DND-41 (cell line): ENCODE data around the gene ARHGAP32.

Experiments used
- ATAC-seq: fragments of 200-7000 bp; cut with Tn5 transposase; 3 replicates; pipeline ENCODE4 v1.9.1; 2021; ENCODE audit warnings: low read depth; ENCODE audit not compliant: insufficient read depth
- DNase-seq: peaks from one replicate; pipeline ENCODE4 v3.0.0-alpha.2; 2020
- H2AFZ ChIP-seq: 2 replicates; pipeline ENCODE4 v1.6.0; 2012; ENCODE audit warnings: low read depth, low read length
- H3K27ac ChIP-seq: 2 replicates; pipeline ENCODE4 v1.5.1; 2012; ENCODE audit warnings: low read length, inconsistent platforms
- H3K27me3 ChIP-seq: fragments of 200-600 bp; sonication (generic); 2 replicates; pipeline ENCODE4 v1.6.0; 2012; ENCODE audit warnings: low read length, mild to moderate bottlenecking, inconsistent platforms; ENCODE audit not compliant: insufficient read depth, poor library complexity
- H3K36me3 ChIP-seq: 2 replicates; pipeline ENCODE4 v1.5.1; 2012; ENCODE audit warnings: low read length, inconsistent platforms; ENCODE audit not compliant: insufficient read depth
- H3K4me1 ChIP-seq: 2 replicates; pipeline ENCODE4 v1.5.1; 2012; ENCODE audit warnings: mild to moderate bottlenecking, low read length; ENCODE audit not compliant: insufficient read depth
- H3K4me2 ChIP-seq: 2 replicates; pipeline ENCODE4 v1.6.0; 2012; ENCODE audit warnings: mild to moderate bottlenecking, moderate library complexity, low read length, inconsistent platforms; ENCODE audit not compliant: insufficient read depth
- H3K4me3 ChIP-seq, 2 experiments: fragments of 200-600 bp in 1 of 2; shearing (Covaris generic) in 1 of 2; 2 replicates each; pipeline ENCODE4 v1.5.1; 2012 to 2016; ENCODE audit warnings: inconsistent platforms in 2 of 2, low read length in 2 of 2, mild to moderate bottlenecking in 2 of 2, low read depth in 1 of 2, moderate library complexity in 1 of 2
- H3K79me2 ChIP-seq: 2 replicates; pipeline ENCODE4 v1.6.0; 2012; ENCODE audit warnings: low read length, inconsistent platforms; ENCODE audit not compliant: insufficient read depth
- H3K9ac ChIP-seq: 2 replicates; pipeline ENCODE4 v1.6.0; 2012; ENCODE audit warnings: low read depth, mild to moderate bottlenecking, inconsistent platforms, low read length, moderate library complexity
- H3K9me3 ChIP-seq: 2 replicates; pipeline ENCODE4 v1.5.1; 2012; ENCODE audit warnings: low read length, moderate library complexity, mild to moderate bottlenecking, inconsistent platforms; ENCODE audit not compliant: insufficient read depth, severe bottlenecking
- H4K20me1 ChIP-seq: 2 replicates; pipeline ENCODE4 v1.6.0; 2012; ENCODE audit warnings: low read length; ENCODE audit not compliant: insufficient read depth
- EZH2 ChIP-seq: IDR thresholded peaks from 3 replicates; pipeline ENCODE4 v1.6.1; 2012; ENCODE audit warnings: borderline replicate concordance, low read depth, mild to moderate bottlenecking, moderate library complexity, low read length, inconsistent platforms; ENCODE audit not compliant: severe bottlenecking
- TF ChIP-seq, protein P1 (sequence below): IDR thresholded peaks from 2 replicates; pipeline ENCODE4 v1.5.1; 2012; ENCODE audit warnings: borderline replicate concordance, low read length, moderate library complexity, mild to moderate bottlenecking; ENCODE audit not compliant: poor library complexity, severe bottlenecking; ENCODE audit errors: extremely low read depth

The ARHGAP32 gene

DNA sequence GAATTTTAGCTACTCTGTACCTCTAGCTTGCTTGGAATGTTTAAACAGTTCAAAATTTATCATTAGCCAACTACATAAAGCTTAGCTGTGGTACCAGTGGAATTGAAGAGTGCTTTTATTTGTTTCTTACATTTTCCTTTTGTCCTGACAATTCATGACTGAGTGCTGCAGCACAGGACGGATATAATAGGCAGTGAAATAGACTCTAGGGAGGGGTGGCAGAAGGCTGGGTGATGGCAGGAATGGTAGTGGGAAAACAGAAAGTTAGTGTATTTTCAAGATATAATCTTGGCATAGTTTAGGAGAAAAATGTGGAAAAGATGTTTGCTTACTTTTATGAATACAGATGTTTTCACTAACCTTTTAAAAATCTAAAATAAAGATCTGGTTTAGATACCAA lies 31.1 kb upstream of the ARHGAP32 start:
- no peak overlapping the region for H3K4me3 ChIP-seq
- H3K4me1 ChIP-seq = no peaks in the 10 kb centered on the region
- H3K4me2 ChIP-seq = no peak overlapping the region
- H4K20me1 ChIP-seq = no peaks in the 10 kb centered on the region
- no peak overlapping the region for H3K9ac ChIP-seq
- H3K9me3 ChIP-seq = no peaks in the 10 kb centered on the region
- no peak for TF ChIP-seq EZH2
- TF ChIP-seq, protein P1, sequence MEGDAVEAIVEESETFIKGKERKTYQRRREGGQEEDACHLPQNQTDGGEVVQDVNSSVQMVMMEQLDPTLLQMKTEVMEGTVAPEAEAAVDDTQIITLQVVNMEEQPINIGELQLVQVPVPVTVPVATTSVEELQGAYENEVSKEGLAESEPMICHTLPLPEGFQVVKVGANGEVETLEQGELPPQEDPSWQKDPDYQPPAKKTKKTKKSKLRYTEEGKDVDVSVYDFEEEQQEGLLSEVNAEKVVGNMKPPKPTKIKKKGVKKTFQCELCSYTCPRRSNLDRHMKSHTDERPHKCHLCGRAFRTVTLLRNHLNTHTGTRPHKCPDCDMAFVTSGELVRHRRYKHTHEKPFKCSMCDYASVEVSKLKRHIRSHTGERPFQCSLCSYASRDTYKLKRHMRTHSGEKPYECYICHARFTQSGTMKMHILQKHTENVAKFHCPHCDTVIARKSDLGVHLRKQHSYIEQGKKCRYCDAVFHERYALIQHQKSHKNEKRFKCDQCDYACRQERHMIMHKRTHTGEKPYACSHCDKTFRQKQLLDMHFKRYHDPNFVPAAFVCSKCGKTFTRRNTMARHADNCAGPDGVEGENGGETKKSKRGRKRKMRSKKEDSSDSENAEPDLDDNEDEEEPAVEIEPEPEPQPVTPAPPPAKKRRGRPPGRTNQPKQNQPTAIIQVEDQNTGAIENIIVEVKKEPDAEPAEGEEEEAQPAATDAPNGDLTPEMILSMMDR = no peak
- DNase-seq (no peak), ATAC-seq (no peak)
- no peak overlapping the region for H3K27ac ChIP-seq
- peaks cover 34% of the 10 kb centered on the region for H3K27me3 ChIP-seq
- H3K36me3 ChIP-seq = no peaks in the 10 kb centered on the region
- no peaks in the 10 kb centered on the region for H3K79me2 ChIP-seq
- H2AFZ ChIP-seq = no peak overlapping the region

DNA sequence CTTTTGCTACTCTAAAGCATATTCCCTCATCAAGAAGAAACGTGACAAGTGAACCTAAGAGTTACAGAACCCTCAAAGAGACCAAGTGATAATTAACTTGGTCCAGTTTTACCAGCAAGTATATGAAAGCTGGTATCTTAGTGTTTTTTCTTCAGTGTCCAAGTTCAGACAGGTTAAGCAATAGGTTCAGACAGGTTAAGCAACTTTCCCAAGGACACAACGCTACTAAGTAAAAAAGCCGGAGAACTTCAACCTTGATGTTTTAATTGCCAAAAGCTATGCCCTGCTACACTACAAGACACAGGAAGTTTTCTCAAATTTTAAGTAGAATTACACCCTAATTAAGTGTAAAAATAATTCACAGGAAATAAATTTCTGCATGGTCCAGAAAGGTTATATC lies 30.0 kb upstream of the ARHGAP32 start:
- Histone ChIP-seq H3K79me2 (no peaks in the 10 kb centered on the region), H3K27ac (no peak overlapping the region), H3K4me2 (no peak overlapping the region), H3K4me1 (no peaks in the 10 kb centered on the region), H3K27me3 (peaks cover 37% of the 10 kb centered on the region), H3K9ac (no peak overlapping the region), H3K4me3 (no peak overlapping the region), H4K20me1 (no peaks in the 10 kb centered on the region), H2AFZ (no peak overlapping the region), H3K9me3 (no peaks in the 10 kb centered on the region), H3K36me3 (no peaks in the 10 kb centered on the region)
- ATAC-seq (no peak), DNase-seq (no peak)
- TF ChIP-seq, protein P1 = no peak
- TF ChIP-seq EZH2 = no peak

DNA sequence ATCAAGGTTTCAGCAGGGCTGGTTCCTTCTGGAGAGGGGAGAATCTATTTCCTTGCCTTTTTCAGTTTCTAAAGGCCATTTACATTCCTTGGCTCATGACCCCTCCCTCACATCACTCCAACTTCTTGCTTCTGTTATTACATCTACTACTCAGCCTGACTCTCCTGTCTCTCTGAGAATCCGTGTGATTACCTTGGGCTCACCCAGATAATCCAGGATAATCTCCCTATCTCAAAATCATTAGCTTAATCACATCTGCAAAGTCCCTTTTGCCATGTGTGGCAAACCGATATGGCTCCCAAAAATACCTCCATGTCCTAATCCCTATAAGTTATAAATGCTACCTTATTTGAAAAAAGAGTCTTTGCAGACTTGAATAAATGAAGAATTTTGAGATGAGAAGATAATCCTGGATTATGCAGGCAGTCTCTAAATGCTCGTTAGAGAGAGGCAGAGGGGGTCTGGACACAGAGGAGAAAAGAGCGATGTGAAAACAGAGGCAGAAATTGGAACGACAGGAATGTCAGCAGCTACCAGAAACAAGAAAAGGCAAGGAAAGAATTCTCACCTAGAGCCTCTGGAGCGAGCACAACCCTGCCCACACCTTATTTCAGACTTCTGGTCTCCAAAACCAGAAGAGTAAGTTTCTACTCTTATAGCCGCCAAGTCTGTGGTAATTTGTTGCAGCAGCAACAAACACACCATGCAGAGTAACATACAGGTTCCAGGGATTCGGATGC lies 23.6 kb upstream of the ARHGAP32 start:
- no peaks in the 10 kb centered on the region for H3K9me3 ChIP-seq
- H3K27me3 ChIP-seq = peaks cover 28% of the 10 kb centered on the region
- H2AFZ ChIP-seq = no peak overlapping the region
- H3K9ac ChIP-seq = no peak overlapping the region
- H4K20me1 ChIP-seq = no peaks in the 10 kb centered on the region
- H3K36me3 ChIP-seq = no peaks in the 10 kb centered on the region
- no peaks in the 10 kb centered on the region for H3K4me1 ChIP-seq
- H3K79me2 ChIP-seq = no peaks in the 10 kb centered on the region
- ATAC-seq (no peak), DNase-seq (no peak)
- H3K4me2 ChIP-seq = no peak overlapping the region
- no peak for TF ChIP-seq EZH2
- TF ChIP-seq, protein P1 = no peak
- no peak overlapping the region for H3K4me3 ChIP-seq
- no peak overlapping the region for H3K27ac ChIP-seq
